Muscle of leg (tissue), 11 donors: Measurements from ENCODE around the gene SSH3. TPM values are rescaled to one million over a fixed set of nuclear protein-coding genes. Genes with fewer than 3 reads are reported as not detected.

Experiments
- DNase-seq: peaks from one replicate; pipeline ENCODE4 v3.0.0; 2013
- H3K27ac ChIP-seq: one replicate; pipeline ENCODE4 v1.5.1; 2013; ENCODE audit warnings: mild to moderate bottlenecking, low read length, control low read depth
- H3K27me3 ChIP-seq: one replicate; pipeline ENCODE4 v1.6.1; 2013; ENCODE audit warnings: low read length; ENCODE audit not compliant: control insufficient read depth, insufficient read depth
- H3K36me3 ChIP-seq: one replicate; pipeline ENCODE4 v1.6.1; 2013; ENCODE audit warnings: low read length; ENCODE audit not compliant: control insufficient read depth, insufficient read depth
- H3K4me1 ChIP-seq: one replicate; pipeline ENCODE4 v1.6.1; 2013; ENCODE audit warnings: low read length; ENCODE audit not compliant: control insufficient read depth, insufficient read depth
- H3K4me3 ChIP-seq: one replicate; pipeline ENCODE4 v1.5.1; 2013; ENCODE audit warnings: low read length, control low read depth
- H3K9me3 ChIP-seq: replicated peaks from 2 replicates; pipeline ENCODE4 v1.6.1; 2013; ENCODE audit warnings: low read depth, low read length; ENCODE audit not compliant: control insufficient read depth
- WGBS: methylation state at CpG from one replicate; pipeline ENCODE4 v1.1.5; 2013; ENCODE audit warnings: missing lambda C conversion rate; ENCODE audit not compliant: insufficient coverage; 5-methylcytosine and 5-hydroxymethylcytosine counted together
- polyA plus RNA-seq, 8 donors: library from polyadenylated mRNA; unstranded; fragments of 120-200 nt; gene quantifications; one replicate each; pipeline versions ENCODE4 v1.2.1 to v1.2.3, GENCODE V29; 2013; ENCODE audit warnings: inconsistent platforms in 1 of 8, low replicate concordance in 1 of 8; ENCODE audit not compliant: insufficient read length in 8 of 8, insufficient read depth in 1 of 8
- total RNA-seq: library from RNA; stranded (reverse); fragments of 120-200 nt; gene quantifications from one replicate; pipeline ENCODE4 v1.2.4, GENCODE V29; 2013

Gene SSH3
- total and polyA plus RNA-seq, 9 donors = 9.7 to 20.5 (median 16.6) TPM

- peaks cover 73% of the 10 kb centered on the region for H3K4me1 ChIP-seq
- peaks cover 44% of the 10 kb centered on the region for H3K36me3 ChIP-seq
- H3K9me3 ChIP-seq = no peaks in the 10 kb centered on the region
- no peak overlapping the region for H3K27ac ChIP-seq
- 69% methylated on average over 10 of the region's 13 CpGs for WGBS
- H3K27me3 ChIP-seq = no peaks in the 10 kb centered on the region
- DNase-seq = no peak
- no peak overlapping the region for H3K4me3 ChIP-seq
Measured at GRCh38 chr11:67268962-67269268, 34.4 kb upstream of the SSH3 start.

DNA sequence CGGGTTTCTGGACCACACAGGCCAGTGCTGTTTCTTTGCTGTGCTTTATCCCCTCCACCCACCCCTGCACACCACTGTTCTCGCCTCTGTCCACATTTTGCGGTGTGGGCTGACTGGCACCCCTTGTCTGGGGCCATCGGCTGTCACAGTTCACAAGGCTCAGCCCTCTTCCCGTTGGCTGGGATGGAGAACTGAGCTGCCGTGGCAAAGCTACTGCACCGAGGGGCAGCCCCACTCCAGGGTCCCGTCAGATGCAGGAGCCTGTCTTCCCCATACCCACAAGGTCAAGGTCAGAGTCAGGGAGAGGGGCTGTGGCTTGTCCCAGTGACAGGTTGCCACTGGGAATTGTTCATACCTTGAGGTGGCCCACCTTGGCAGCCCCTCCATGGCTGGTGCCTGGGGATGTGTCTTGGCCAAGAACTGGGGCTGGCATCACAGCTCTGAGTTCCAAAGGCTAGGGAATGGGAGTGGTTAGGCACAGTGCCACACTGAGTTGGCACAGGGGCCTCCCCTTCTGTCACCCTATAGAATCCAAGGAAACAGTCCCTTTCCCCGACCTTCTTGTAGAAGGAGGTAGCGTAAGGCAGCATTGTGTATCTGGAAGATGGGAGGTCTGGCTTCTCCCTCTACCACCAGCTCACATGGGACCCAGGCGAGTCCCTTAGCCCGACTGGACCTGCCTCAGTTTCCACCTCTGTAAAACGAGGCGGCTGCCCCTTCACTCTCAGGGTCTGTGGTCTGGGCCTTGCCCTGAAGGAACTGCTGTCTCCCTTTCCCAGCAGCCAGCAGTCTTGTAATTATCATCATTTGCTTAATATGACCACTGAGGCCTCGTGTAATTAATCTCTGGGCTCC lies 33.7 kb upstream of the SSH3 start:
- Histone ChIP-seq H3K4me1 (peaks cover 79% of the 10 kb centered on the region), H3K4me3 (peak overlapping the region; percentile 18), H3K27ac (peak overlapping the region; percentile 75), H3K9me3 (no peaks in the 10 kb centered on the region), H3K27me3 (no peaks in the 10 kb centered on the region), H3K36me3 (peaks cover 44% of the 10 kb centered on the region)
- WGBS = 21% methylated on average over 10 of the region's 15 CpGs
- no peak for DNase-seq

DNA sequence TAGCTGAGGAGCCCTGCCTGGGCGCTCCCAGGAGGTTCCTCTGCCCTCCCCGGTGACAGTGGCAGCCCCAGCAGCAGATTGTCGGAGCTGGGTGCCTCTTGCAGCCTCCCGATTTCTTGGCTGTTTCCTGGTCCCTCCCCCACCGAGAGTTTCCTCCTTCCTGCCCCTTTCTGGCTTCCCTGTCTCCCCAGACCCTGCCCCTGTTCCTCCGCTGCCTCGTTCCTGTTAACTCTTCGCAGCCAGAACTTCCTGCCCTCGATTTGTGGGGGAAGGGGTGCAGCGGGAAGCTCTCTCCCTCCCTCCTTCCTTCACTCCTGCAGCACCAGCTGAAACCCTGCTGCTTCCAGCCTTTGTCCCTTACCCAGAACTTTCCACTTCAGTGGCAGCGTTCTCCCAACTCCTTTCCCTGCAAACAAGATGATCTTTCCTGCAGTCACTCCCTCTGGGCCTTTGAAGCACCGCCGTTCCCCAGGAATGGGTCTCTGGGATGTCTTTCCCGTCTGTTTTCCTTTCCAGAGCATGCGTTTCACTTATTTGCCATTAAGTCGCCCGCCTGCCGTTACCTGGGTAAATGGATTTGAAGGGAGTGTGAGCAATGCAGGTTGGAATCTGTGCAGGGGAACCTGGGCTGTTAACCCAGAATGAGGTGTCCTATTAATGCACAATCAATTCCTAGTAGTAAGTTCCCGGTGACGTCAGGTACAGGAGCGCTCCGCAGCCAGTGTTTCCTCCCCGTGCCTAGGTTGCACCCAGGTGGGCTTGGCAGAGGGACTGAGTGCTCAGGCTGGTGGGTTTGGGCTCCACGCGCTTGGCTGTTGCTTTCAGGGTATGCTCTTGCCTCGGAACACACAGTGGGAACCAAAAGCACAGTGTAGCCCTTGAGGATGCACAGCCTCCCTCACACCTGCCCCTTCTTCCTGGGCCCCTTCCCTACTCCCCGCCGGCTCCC lies 32.8 kb upstream of the SSH3 start:
- peak overlapping the region; percentile 18 for H3K4me3 ChIP-seq
- H3K4me1 ChIP-seq = peaks cover 87% of the 10 kb centered on the region
- H3K36me3 ChIP-seq = peaks cover 50% of the 10 kb centered on the region
- no peaks in the 10 kb centered on the region for H3K27me3 ChIP-seq
- peak overlapping the region; percentile 75 for H3K27ac ChIP-seq
- DNase-seq = peak; percentile 86
- WGBS = 11% methylated on average over 16 of the region's 28 CpGs
- H3K9me3 ChIP-seq = no peaks in the 10 kb centered on the region

- Histone ChIP-seq H3K27ac (peak overlapping the region; percentile 24), H3K27me3 (no peaks in the 10 kb centered on the region), H3K4me3 (no peak overlapping the region), H3K9me3 (no peaks in the 10 kb centered on the region), H3K36me3 (peaks cover 54% of the 10 kb centered on the region), H3K4me1 (peaks cover 88% of the 10 kb centered on the region)
- 41% methylated on average over 3 of the region's 5 CpGs for WGBS
- no peak for DNase-seq
Measured at GRCh38 chr11:67271205-67271540, 32.2 kb upstream of the SSH3 start.

- Histone ChIP-seq H3K4me3 (no peak overlapping the region), H3K4me1 (peaks cover 93% of the 10 kb centered on the region), H3K9me3 (no peaks in the 10 kb centered on the region), H3K27me3 (no peaks in the 10 kb centered on the region), H3K27ac (peak overlapping the region; percentile 24), H3K36me3 (peaks cover 54% of the 10 kb centered on the region)
- 51% methylated on average over 19 of the region's 19 CpGs for WGBS
- DNase-seq = no peak
Measured at GRCh38 chr11:67271541-67272284, 31.6 kb upstream of the SSH3 start.

GRCh38 chr11:67272327-67273259 lies 30.7 kb upstream of the SSH3 start:
- Histone ChIP-seq H3K4me1 (peaks cover 95% of the 10 kb centered on the region), H3K4me3 (no peak overlapping the region), H3K36me3 (peaks cover 54% of the 10 kb centered on the region), H3K27ac (peak overlapping the region; percentile 7), H3K27me3 (no peaks in the 10 kb centered on the region), H3K9me3 (no peaks in the 10 kb centered on the region)
- no peak for DNase-seq
- 67% methylated on average over 17 of the region's 23 CpGs for WGBS

GRCh38 chr11:67273260-67273990 lies 29.9 kb upstream of the SSH3 start:
- Histone ChIP-seq H3K9me3 (no peaks in the 10 kb centered on the region), H3K27ac (peak overlapping the region; percentile 13), H3K4me1 (peaks cover 95% of the 10 kb centered on the region), H3K4me3 (no peak overlapping the region), H3K36me3 (peaks cover 54% of the 10 kb centered on the region), H3K27me3 (no peaks in the 10 kb centered on the region)
- DNase-seq = no peak
- 65% methylated on average over 12 of the region's 14 CpGs for WGBS

DNA sequence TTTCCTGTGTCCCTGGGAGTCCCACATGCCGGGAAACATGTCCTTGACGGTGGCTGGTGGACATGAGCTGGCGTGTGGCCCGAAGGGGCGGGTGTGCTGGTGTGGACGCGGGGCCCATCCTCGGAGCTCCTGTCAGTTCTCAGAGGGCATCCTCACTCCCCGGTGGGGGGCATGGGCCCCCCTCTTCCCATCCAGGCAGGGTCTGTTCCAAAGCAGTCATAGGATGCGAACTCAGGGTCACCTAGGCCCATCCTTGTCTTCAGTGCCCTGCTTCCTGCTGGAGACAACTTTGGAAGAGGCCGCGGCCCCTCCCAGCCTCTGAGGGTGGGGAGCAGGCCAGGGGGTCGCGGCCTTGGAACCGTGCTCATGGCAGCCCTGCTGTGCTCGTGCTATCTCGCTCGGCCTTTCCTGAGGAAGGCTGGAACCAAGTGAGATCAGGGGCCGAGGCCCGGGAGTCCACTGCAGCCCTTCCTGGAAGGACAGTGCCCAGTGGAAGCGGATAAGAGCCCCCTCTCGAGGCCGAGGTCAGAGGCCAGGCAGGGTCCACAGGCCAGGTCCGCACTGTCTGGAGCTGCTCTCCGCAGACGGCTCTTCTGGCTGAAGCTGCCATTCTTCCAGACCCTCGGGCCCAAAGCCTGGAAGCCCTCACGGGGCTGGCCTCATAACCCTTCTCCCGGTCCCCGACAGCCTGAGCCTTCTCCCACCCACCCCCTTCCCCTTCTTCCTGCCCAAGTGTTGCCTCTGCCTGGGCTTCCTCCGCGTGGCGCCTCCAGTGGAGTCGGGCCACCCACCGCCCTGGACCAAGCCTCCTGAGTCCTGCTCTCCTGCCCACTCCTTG lies 28.3 kb upstream of the SSH3 start:
- peak overlapping the region; percentile 59 for H3K27ac ChIP-seq
- H3K27me3 ChIP-seq = no peaks in the 10 kb centered on the region
- no peaks in the 10 kb centered on the region for H3K9me3 ChIP-seq
- no peak for DNase-seq
- 49% methylated on average over 28 of the region's 35 CpGs for WGBS
- no peak overlapping the region for H3K4me3 ChIP-seq
- H3K36me3 ChIP-seq = peaks cover 56% of the 10 kb centered on the region
- H3K4me1 ChIP-seq = peaks cover 86% of the 10 kb centered on the region
